H9 (cell line): ENCODE measurements around the gene PIGB. TPM values are rescaled to one million over a fixed set of nuclear protein-coding genes. Genes with fewer than 3 reads are reported as not detected.

Experiments
- DNase-seq: peaks from one replicate; pipeline ENCODE4 v3.0.0-alpha.2; 2017
- H2AFZ ChIP-seq: one replicate; pipeline ENCODE4 v1.6.1; 2013; ENCODE audit warnings: mild to moderate bottlenecking, low read length, control low read depth, moderate library complexity
- H2AK5ac ChIP-seq: 2 replicates; pipeline ENCODE4 v1.6.1; 2013; ENCODE audit warnings: low read length, control low read depth, mixed read lengths; ENCODE audit not compliant: insufficient read length
- H2BK120ac ChIP-seq: one replicate; pipeline ENCODE4 v1.6.1; 2013; ENCODE audit warnings: low read depth, mild to moderate bottlenecking, low read length, control low read depth, inconsistent platforms; ENCODE audit not compliant: poor library complexity, severe bottlenecking
- H2BK12ac ChIP-seq: 2 replicates; pipeline ENCODE4 v1.6.1; 2013; ENCODE audit warnings: low read length, control low read depth, mixed read lengths, low read depth; ENCODE audit not compliant: insufficient read length
- H2BK15ac ChIP-seq: 2 replicates; pipeline ENCODE4 v1.6.1; 2013; ENCODE audit warnings: low read depth, low read length, control low read depth
- H2BK20ac ChIP-seq: one replicate; pipeline ENCODE4 v1.6.1; 2013; ENCODE audit warnings: low read depth, mild to moderate bottlenecking, low read length, control low read depth, inconsistent platforms; ENCODE audit not compliant: poor library complexity, severe bottlenecking
- H2BK5ac ChIP-seq: 2 replicates; pipeline ENCODE4 v1.6.1; 2013; ENCODE audit warnings: low read length, control low read depth, mixed read lengths; ENCODE audit not compliant: insufficient read length
- H3K14ac ChIP-seq: 2 replicates; pipeline ENCODE4 v1.6.1; 2013; ENCODE audit warnings: low read length, control low read depth; ENCODE audit not compliant: insufficient read depth
- H3K18ac ChIP-seq: 2 replicates; pipeline ENCODE4 v1.6.1; 2013; ENCODE audit warnings: low read depth, mild to moderate bottlenecking, mixed read lengths, low read length, control low read depth; ENCODE audit not compliant: insufficient read length
- H3K23ac ChIP-seq: 2 replicates; pipeline ENCODE4 v1.6.1; 2013; ENCODE audit warnings: low read length, control low read depth, mixed read lengths, low read depth; ENCODE audit not compliant: insufficient read length
- H3K23me2 ChIP-seq: 2 replicates; pipeline ENCODE4 v1.6.1; 2013; ENCODE audit warnings: low read depth, mild to moderate bottlenecking, mixed read lengths, low read length, control low read depth; ENCODE audit not compliant: insufficient read length, poor library complexity, severe bottlenecking
- H3K27ac ChIP-seq: 2 replicates; pipeline ENCODE4 v1.5.1; 2013; ENCODE audit warnings: low read length, control low read depth, mixed read lengths, low read depth; ENCODE audit not compliant: insufficient read length
- H3K27me3 ChIP-seq: 2 replicates; pipeline ENCODE4 v1.6.1; 2013; ENCODE audit warnings: low read length, control low read depth, inconsistent platforms; ENCODE audit not compliant: insufficient read depth
- H3K4ac ChIP-seq: 2 replicates; pipeline ENCODE4 v1.6.1; 2013; ENCODE audit warnings: low read depth, mild to moderate bottlenecking, control low read depth, inconsistent platforms, low read length, moderate library complexity
- H3K4me1 ChIP-seq: 2 replicates; pipeline ENCODE4 v1.6.1; 2013; ENCODE audit warnings: low read length, control low read depth, inconsistent platforms; ENCODE audit not compliant: insufficient read depth
- H3K4me2 ChIP-seq: 2 replicates; pipeline ENCODE4 v1.6.1; 2013; ENCODE audit warnings: low read length, control low read depth, mixed read lengths; ENCODE audit not compliant: insufficient read length, insufficient read depth
- H3K56ac ChIP-seq: 2 replicates; pipeline ENCODE4 v1.6.1; 2013; ENCODE audit warnings: low read depth, mild to moderate bottlenecking, mixed read lengths, low read length, control low read depth; ENCODE audit not compliant: insufficient read length
- H3K79me1 ChIP-seq: 2 replicates; pipeline ENCODE4 v1.6.1; 2013; ENCODE audit warnings: low read depth, mild to moderate bottlenecking, moderate library complexity, low read length, control low read depth, inconsistent platforms; ENCODE audit not compliant: insufficient read depth, poor library complexity, severe bottlenecking
- H3K79me2 ChIP-seq: 2 replicates; pipeline ENCODE4 v1.6.1; 2013; ENCODE audit warnings: low read length, control low read depth, inconsistent platforms; ENCODE audit not compliant: insufficient read depth
- H3K9ac ChIP-seq: 2 replicates; pipeline ENCODE4 v1.6.1; 2013; ENCODE audit warnings: low read length, control low read depth, mixed read lengths; ENCODE audit not compliant: insufficient read length; ENCODE audit errors: extremely low read depth
- H3K9me3 ChIP-seq: one replicate; pipeline ENCODE4 v1.6.1; 2013; ENCODE audit warnings: low read depth, low read length, inconsistent platforms; ENCODE audit not compliant: control insufficient read depth
- H3T11ph ChIP-seq: one replicate; pipeline ENCODE4 v1.6.1; 2013; ENCODE audit warnings: mild to moderate bottlenecking, low read length, control low read depth, inconsistent platforms
- H4K20me1 ChIP-seq: one replicate; pipeline ENCODE4 v1.6.1; 2013; ENCODE audit not compliant: control insufficient read depth, insufficient read length, insufficient read depth
- H4K5ac ChIP-seq: 2 replicates; pipeline ENCODE4 v1.6.1; 2013; ENCODE audit warnings: low read depth, mild to moderate bottlenecking, mixed read lengths, low read length, control low read depth; ENCODE audit not compliant: insufficient read length
- H4K8ac ChIP-seq: replicated peaks from 2 replicates; pipeline ENCODE4 v1.6.1; 2013; ENCODE audit warnings: low read length, control low read depth, mixed read lengths, low read depth; ENCODE audit not compliant: insufficient read length
- H4K91ac ChIP-seq: 2 replicates; pipeline ENCODE4 v1.6.1; 2013; ENCODE audit warnings: low read depth, mild to moderate bottlenecking, moderate library complexity, mixed read lengths, low read length, control low read depth; ENCODE audit not compliant: insufficient read length
- H3K27ac Mint-ChIP-seq, 3 experiments: 2 replicates in 2 of 3; 3 replicates in 1 of 3; pipeline ENCODE4 v1.8.0; 2020 to 2021; ENCODE audit warnings: mixed read lengths in 3 of 3, mild to moderate bottlenecking in 1 of 3, moderate library complexity in 1 of 3
- H3K27me3 Mint-ChIP-seq: 2 replicates; pipeline ENCODE4 v1.8.0; 2021; ENCODE audit warnings: low read depth, mild to moderate bottlenecking, moderate library complexity, mixed read lengths
- H3K36me3 Mint-ChIP-seq, 3 experiments: 2 replicates in 2 of 3; 3 replicates in 1 of 3; pipeline ENCODE4 v1.8.0; 2020 to 2021; ENCODE audit warnings: low read depth in 3 of 3, mixed read lengths in 3 of 3; ENCODE audit not compliant: insufficient read depth in 1 of 3
- H3K4me1 Mint-ChIP-seq, 2 experiments: 2 replicates each; pipeline ENCODE4 v1.8.0; 2020; ENCODE audit warnings: mixed read lengths in 2 of 2
- H3K4me3 Mint-ChIP-seq, 2 experiments: 2 replicates in 1 of 2; 3 replicates in 1 of 2; pipeline ENCODE4 v1.8.0; 2020 to 2021; ENCODE audit warnings: mild to moderate bottlenecking in 2 of 2, mixed read lengths in 2 of 2, moderate library complexity in 1 of 2
- H3K9me3 Mint-ChIP-seq, 2 experiments: 2 replicates in 1 of 2; 3 replicates in 1 of 2; pipeline ENCODE4 v1.8.0; 2020; ENCODE audit warnings: mild to moderate bottlenecking in 2 of 2, mixed read lengths in 2 of 2, moderate library complexity in 1 of 2
- WGBS: extraction: QIAGEN DNeasy Blood & Tissue Kit; methylation state at CpG from one replicate; pipeline ENCODE4 v1.1.7; 2013; ENCODE audit warnings: missing lambda C conversion rate, low lambda C conversion rate, mixed read lengths; ENCODE audit not compliant: insufficient read length; ENCODE audit errors: extremely low coverage; 5-methylcytosine and 5-hydroxymethylcytosine counted together
- total RNA-seq: library from RNA; stranded (reverse); gene quantifications from 2 replicates; pipeline ENCODE4 v1.2.1, GENCODE V29; 2021
- TF ChIP-seq, protein P1 (sequence below): fragments of 200-600 bp; sonication (generic); conservative IDR thresholded peaks from 3 replicates; pipeline ENCODE4 v1.8.0; 2021; ENCODE audit warnings: antibody characterized with exemption, mild to moderate bottlenecking

The PIGB gene
- total RNA-seq, 1 experiment from 2014 or later: 6.7 TPM

DNA sequence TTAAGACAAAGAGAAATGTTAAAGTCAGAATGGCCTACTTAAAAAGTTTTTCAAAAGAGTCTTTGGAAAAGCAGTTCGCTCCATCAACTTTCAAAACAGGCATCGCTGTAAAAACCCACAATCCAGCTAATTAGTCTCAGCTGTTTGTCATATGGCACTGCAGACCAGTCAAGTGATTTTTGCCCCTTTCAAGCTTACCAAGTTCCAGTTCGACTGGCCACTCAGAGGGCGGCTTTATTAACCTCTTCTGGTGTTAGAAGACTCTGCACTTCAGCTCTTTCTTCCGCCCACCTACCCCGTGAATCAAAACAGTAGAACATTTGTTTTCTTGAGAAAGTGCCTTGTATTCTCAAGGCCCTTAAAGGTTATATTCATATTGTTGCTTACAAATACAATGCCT is 48.7 kb upstream of the PIGB start:
- no peaks in the 10 kb centered on the region for H3K9me3 ChIP-seq
- H2BK120ac ChIP-seq: no peak overlapping the region
- TF ChIP-seq, protein P1, sequence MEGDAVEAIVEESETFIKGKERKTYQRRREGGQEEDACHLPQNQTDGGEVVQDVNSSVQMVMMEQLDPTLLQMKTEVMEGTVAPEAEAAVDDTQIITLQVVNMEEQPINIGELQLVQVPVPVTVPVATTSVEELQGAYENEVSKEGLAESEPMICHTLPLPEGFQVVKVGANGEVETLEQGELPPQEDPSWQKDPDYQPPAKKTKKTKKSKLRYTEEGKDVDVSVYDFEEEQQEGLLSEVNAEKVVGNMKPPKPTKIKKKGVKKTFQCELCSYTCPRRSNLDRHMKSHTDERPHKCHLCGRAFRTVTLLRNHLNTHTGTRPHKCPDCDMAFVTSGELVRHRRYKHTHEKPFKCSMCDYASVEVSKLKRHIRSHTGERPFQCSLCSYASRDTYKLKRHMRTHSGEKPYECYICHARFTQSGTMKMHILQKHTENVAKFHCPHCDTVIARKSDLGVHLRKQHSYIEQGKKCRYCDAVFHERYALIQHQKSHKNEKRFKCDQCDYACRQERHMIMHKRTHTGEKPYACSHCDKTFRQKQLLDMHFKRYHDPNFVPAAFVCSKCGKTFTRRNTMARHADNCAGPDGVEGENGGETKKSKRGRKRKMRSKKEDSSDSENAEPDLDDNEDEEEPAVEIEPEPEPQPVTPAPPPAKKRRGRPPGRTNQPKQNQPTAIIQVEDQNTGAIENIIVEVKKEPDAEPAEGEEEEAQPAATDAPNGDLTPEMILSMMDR: no peak
- H3K27me3 ChIP-seq: no peaks in the 10 kb centered on the region
- no peaks in the 10 kb centered on the region for H3K79me2 ChIP-seq
- no peak for DNase-seq
- H2AK5ac ChIP-seq: no peak overlapping the region
- no peak overlapping the region for H3T11ph ChIP-seq
- H3K27me3 Mint-ChIP-seq: no peaks in the 10 kb centered on the region; the same call in 1 of the 2 replicates
- H3K36me3 Mint-ChIP-seq: no peaks in the 10 kb centered on the region
- H3K56ac ChIP-seq: no peak overlapping the region
- H3K9ac ChIP-seq: no peak overlapping the region
- H4K5ac ChIP-seq: no peak overlapping the region
- no peaks in the 10 kb centered on the region for H3K23me2 ChIP-seq
- H3K4ac ChIP-seq: no peak overlapping the region
- H2BK15ac ChIP-seq: no peak overlapping the region
- H3K4me1 ChIP-seq: no peaks in the 10 kb centered on the region
- H3K27ac ChIP-seq: no peak overlapping the region
- H3K14ac ChIP-seq: no peak overlapping the region
- H2BK20ac ChIP-seq: no peak overlapping the region
- H4K20me1 ChIP-seq: no peaks in the 10 kb centered on the region
- no CpG with 5 or more reads among the region's 6 CpGs for WGBS
- H2BK5ac ChIP-seq: no peak overlapping the region
- H3K27ac Mint-ChIP-seq: no peak overlapping the region
- H3K9me3 Mint-ChIP-seq: no peaks in the 10 kb centered on the region
- no peaks in the 10 kb centered on the region for H3K79me1 ChIP-seq
- H3K23ac ChIP-seq: no peak overlapping the region
- H2BK12ac ChIP-seq: no peak overlapping the region
- H3K4me1 Mint-ChIP-seq: no peaks in the 10 kb centered on the region
- no peak overlapping the region for H3K4me3 Mint-ChIP-seq
- H4K8ac ChIP-seq: no peak overlapping the region
- no peak overlapping the region for H4K91ac ChIP-seq
- H3K18ac ChIP-seq: no peak overlapping the region
- H3K4me2 ChIP-seq: no peak overlapping the region
- no peak overlapping the region for H2AFZ ChIP-seq
